SK-N-SH (cell line): ENCODE data around the gene GJB1. TPM values are rescaled to one million over a fixed set of nuclear protein-coding genes. Genes with fewer than 3 reads are reported as not detected.

Source experiments
- CTCF ChIA-PET: fragments of 300-600, 350-600 bp; formaldehyde crosslinking; extraction: SDS; loops from one replicate; lab custom pipeline; 2021; lab: Yijun Ruan, JAX
- POLR2A ChIA-PET: fragments of 350-600 bp; sonication (Branson Sonifier 250); formaldehyde crosslinking; extraction: SDS; loops from one replicate; lab custom pipeline; 2020; ENCODE audit warnings: antibody characterized with exemption, inconsistent platforms; lab: Yijun Ruan, JAX
- DNase-seq: peaks from one replicate; pipeline ENCODE4 v3.0.0; 2012
- H2AFZ ChIP-seq: fragments of 200-600 bp; sonication (generic); 2 replicates; pipeline ENCODE4 v1.8.1; 2016; ENCODE audit warnings: antibody characterized with exemption, mild to moderate bottlenecking, low read depth
- H3F3A ChIP-seq: fragments of 200-600 bp; sonication (generic); replicated peaks from 2 replicates; pipeline ENCODE3; 2016; ENCODE audit warnings: antibody characterized with exemption, mild to moderate bottlenecking; ENCODE audit not compliant: insufficient read depth
- H3K27ac ChIP-seq, 2 experiments: fragments of 200-500 bp in 1 of 2; fragments of 200-600 bp in 1 of 2; sonication (Bioruptor generic) in 1 of 2; sonication (generic), shearing (Covaris generic) in 1 of 2; 2 replicates each; pipeline versions ENCODE4 v1.5.1 to v1.6.1; 2014 to 2016; ENCODE audit warnings: low read depth in 2 of 2, inconsistent platforms in 1 of 2, low read length in 1 of 2, mild to moderate bottlenecking in 1 of 2, mixed read lengths in 1 of 2
- H3K27me3 ChIP-seq: fragments of 200-600 bp; sonication (generic), shearing (Covaris generic); 2 replicates; pipeline ENCODE4 v1.6.1; 2016; ENCODE audit warnings: mixed run types; ENCODE audit not compliant: insufficient read depth
- H3K36me3 ChIP-seq, 2 experiments: fragments of 200-500 bp in 1 of 2; fragments of 200-600 bp in 1 of 2; sonication (Bioruptor generic) in 1 of 2; sonication (generic) in 1 of 2; replicated peaks in 1 of 2; 2 replicates each; pipeline versions ENCODE3 to v1.5.1; 2014 to 2016; ENCODE audit warnings: low read length in 1 of 2, mild to moderate bottlenecking in 1 of 2; ENCODE audit not compliant: insufficient read depth in 2 of 2, control insufficient read depth in 1 of 2
- H3K4me1 ChIP-seq, 2 experiments: fragments of 200-500 bp in 1 of 2; fragments of 200-600 bp in 1 of 2; sonication (Bioruptor generic) in 1 of 2; sonication (generic), shearing (Covaris generic) in 1 of 2; 2 replicates each; pipeline versions ENCODE4 v1.5.1 to v1.6.1; 2014 to 2016; ENCODE audit warnings: low read depth in 1 of 2, low read length in 1 of 2, mixed run types in 1 of 2; ENCODE audit not compliant: insufficient read depth in 2 of 2, control insufficient read depth in 1 of 2
- H3K4me2 ChIP-seq: fragments of 200-600 bp; sonication (generic), shearing (Covaris generic); 2 replicates; pipeline ENCODE4 v1.6.1; 2017; ENCODE audit warnings: mixed run types
- H3K4me3 ChIP-seq, 2 experiments: fragments of 200-500 bp in 1 of 2; fragments of 200-600 bp in 1 of 2; sonication (Bioruptor generic) in 1 of 2; sonication (generic), shearing (Covaris generic) in 1 of 2; 2 replicates each; pipeline versions ENCODE4 v1.5.1 to v1.8.1; 2014 to 2016; ENCODE audit warnings: low read depth in 2 of 2, inconsistent platforms in 1 of 2, low read length in 1 of 2, mild to moderate bottlenecking in 1 of 2, mixed read lengths in 1 of 2, moderate library complexity in 1 of 2
- H3K79me2 ChIP-seq: fragments of 200-600 bp; sonication (generic); 2 replicates; pipeline ENCODE4 v1.8.1; 2017; ENCODE audit warnings: mild to moderate bottlenecking; ENCODE audit not compliant: insufficient read depth
- H3K9ac ChIP-seq: fragments of 200-600 bp; sonication (generic); 2 replicates; pipeline ENCODE4 v1.6.1; 2017; ENCODE audit warnings: mixed run types
- H3K9me2 ChIP-seq: fragments of 200-600 bp; sonication (generic); 2 replicates; pipeline ENCODE4 v1.6.1; 2017; ENCODE audit warnings: mixed run types
- H3K9me3 ChIP-seq: fragments of 200-600 bp; sonication (generic); 2 replicates; pipeline ENCODE4 v1.6.1; 2017; ENCODE audit warnings: mixed run types, mild to moderate bottlenecking, moderate library complexity
- H4K20me1 ChIP-seq: fragments of 200-600 bp; sonication (generic); 2 replicates; pipeline ENCODE4 v1.6.1; 2017; ENCODE audit warnings: mild to moderate bottlenecking, mixed run types; ENCODE audit not compliant: insufficient read depth
- ELF1 ChIP-seq: IDR thresholded peaks from 2 replicates; pipeline ENCODE4 v1.4.0; 2012
- EZH2phosphoT487 ChIP-seq: fragments of 200-600 bp; sonication (generic); IDR thresholded peaks from 2 replicates; pipeline ENCODE4 v1.6.1; 2017; ENCODE audit warnings: low read depth, mixed run types, mild to moderate bottlenecking, antibody characterized with exemption, moderate library complexity, borderline replicate concordance
- FOSL2 ChIP-seq: IDR thresholded peaks from 2 replicates; pipeline ENCODE4 v1.4.0; 2012; ENCODE audit warnings: low read depth, mild to moderate bottlenecking, moderate library complexity, borderline replicate concordance
- MXI1 ChIP-seq: IDR thresholded peaks from 2 replicates; pipeline ENCODE4 v1.6.1; 2012; ENCODE audit warnings: mild to moderate bottlenecking, low read depth, low read length, improper control_type of control experiment
- NFIC ChIP-seq: IDR thresholded peaks from 2 replicates; pipeline ENCODE4 v1.4.0; 2012; ENCODE audit warnings: borderline replicate concordance
- NRF1 ChIP-seq: IDR thresholded peaks from 2 replicates; pipeline ENCODE4 v1.6.1; 2012; ENCODE audit warnings: low read depth, mild to moderate bottlenecking, low read length
- SIN3A ChIP-seq: IDR thresholded peaks from 2 replicates; pipeline ENCODE4 v1.6.1; 2012; ENCODE audit warnings: low read depth, mild to moderate bottlenecking, low read length, moderate library complexity, borderline replicate concordance
- TEAD4 ChIP-seq: IDR thresholded peaks from 2 replicates; pipeline ENCODE4 v1.4.0; 2012; ENCODE audit warnings: mild to moderate bottlenecking, borderline replicate concordance; ENCODE audit not compliant: insufficient read depth
- whole genome bisulfite sequencing: methylation state at CpG from one replicate; pipeline ENCODE4 v1.1.6; 2017; ENCODE audit warnings: low lambda C conversion rate; 5-methylcytosine and 5-hydroxymethylcytosine counted together
- polyA plus RNA-seq, 3 experiments: library from polyadenylated mRNA; depleted of rRNA; stranded (reverse); fragments of >200 nt; gene quantifications; 2 replicates each; pipeline ENCODE4 v1.2.3, GENCODE V29; 2012
- TF ChIP-seq, protein P1 (sequence below): IDR thresholded peaks from 2 replicates; pipeline ENCODE4; 2012
- TF ChIP-seq, protein P2 (sequence below): fragments of 200-600 bp; sonication (generic); IDR thresholded peaks from 2 replicates; pipeline ENCODE4 v1.6.1; 2017; ENCODE audit warnings: antibody characterized with exemption, mild to moderate bottlenecking, moderate library complexity

The GJB1 gene
- polyA plus RNA-seq, 1 of the 3 experiments (the other 2 are of a cell fraction): not detected

DNA sequence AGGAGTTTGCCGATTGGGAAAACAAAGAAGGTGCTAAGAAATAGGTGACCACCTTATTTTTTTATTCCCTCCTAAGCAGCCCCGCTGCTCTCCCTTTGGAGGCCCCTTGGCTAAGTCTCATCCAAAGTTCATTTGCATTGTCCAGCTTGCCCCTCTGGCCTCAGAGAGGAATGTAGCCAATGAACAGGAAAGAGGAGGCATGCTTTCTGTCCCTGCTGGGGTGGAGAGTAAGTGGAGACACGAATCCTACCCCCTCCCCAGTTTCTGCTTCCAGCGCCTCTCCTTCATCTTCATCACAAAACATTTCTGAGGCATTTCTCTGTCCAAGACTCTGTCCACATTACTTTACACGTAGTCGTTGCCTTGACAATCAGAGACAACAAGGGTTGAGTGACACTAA lies 39.7 kb upstream of the GJB1 start:
- Histone ChIP-seq H3K9me2 (no peaks in the 10 kb centered on the region), H3K27ac (no peak overlapping the region), H3K27me3 (no peaks in the 10 kb centered on the region; the same call in 1 of the 2 replicates), H3K4me1 (peaks cover 0 to 8% of the 10 kb centered on the region in 2 experiments; a peak in 1 of 4 replicates), H3K4me3 (no peak overlapping the region), H3K79me2 (no peaks in the 10 kb centered on the region), H3K9me3 (no peaks in the 10 kb centered on the region), H3K9ac (no peak overlapping the region), H4K20me1 (no peaks in the 10 kb centered on the region), H3K36me3 (no peaks in the 10 kb centered on the region), H3K4me2 (no peak overlapping the region), H2AFZ (peak overlapping the region; percentile 93; the same call in 1 of the 2 replicates), H3F3A (peaks cover 6% of the 10 kb centered on the region)
- CTCF ChIA-PET: interaction anchor here (2.4 kb wide), 1 partner anchor 54 kb away, joined by 5 read pairs; no protein-coding TSS in a partner anchor
- POLR2A ChIA-PET: no interaction called here
- no peak for TF ChIP-seq NFIC
- TF ChIP-seq FOSL2: no peak
- DNase-seq: no peak
- 56% methylated on average over 6 of the region's 6 CpGs for WGBS

DNA sequence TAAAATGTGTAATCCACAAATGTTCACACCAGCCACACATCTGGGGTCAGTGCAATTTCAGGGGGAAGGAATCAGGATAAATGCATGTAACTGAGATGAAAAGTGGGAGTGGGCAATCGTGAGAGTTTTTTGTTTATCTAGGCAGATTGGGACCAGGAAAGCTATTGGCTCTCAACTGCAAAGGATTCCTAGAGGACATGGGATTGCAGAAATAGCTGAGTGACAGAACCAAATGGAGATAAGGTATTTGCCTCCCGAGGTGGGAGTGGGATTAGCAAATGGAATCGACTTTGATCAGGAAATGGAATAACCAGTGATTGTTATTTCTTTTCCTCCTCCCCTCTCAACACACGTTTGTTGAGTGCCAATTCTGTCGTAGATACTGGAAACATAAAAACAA lies 38.9 kb upstream of the GJB1 start:
- H3F3A ChIP-seq: peaks cover 6% of the 10 kb centered on the region
- POLR2A ChIA-PET: no interaction called here
- no peaks in the 10 kb centered on the region for H4K20me1 ChIP-seq
- no peaks in the 10 kb centered on the region; the same call in 1 of the 2 replicates for H3K27me3 ChIP-seq
- H3K36me3 ChIP-seq: no peaks in the 10 kb centered on the region
- CTCF ChIA-PET: interaction anchor here (1.5 to 2.4 kb wide), 2 partner anchors 11 to 55 kb away, joined by 4 to 5 read pairs; no protein-coding TSS in a partner anchor
- H3K79me2 ChIP-seq: no peaks in the 10 kb centered on the region
- H3K9ac ChIP-seq: no peak overlapping the region
- TF ChIP-seq, protein P1, sequence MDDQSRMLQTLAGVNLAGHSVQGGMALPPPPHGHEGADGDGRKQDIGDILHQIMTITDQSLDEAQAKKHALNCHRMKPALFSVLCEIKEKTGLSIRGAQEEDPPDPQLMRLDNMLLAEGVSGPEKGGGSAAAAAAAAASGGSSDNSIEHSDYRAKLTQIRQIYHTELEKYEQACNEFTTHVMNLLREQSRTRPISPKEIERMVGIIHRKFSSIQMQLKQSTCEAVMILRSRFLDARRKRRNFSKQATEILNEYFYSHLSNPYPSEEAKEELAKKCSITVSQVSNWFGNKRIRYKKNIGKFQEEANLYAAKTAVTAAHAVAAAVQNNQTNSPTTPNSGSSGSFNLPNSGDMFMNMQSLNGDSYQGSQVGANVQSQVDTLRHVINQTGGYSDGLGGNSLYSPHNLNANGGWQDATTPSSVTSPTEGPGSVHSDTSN: no peak
- TF ChIP-seq, protein P2, sequence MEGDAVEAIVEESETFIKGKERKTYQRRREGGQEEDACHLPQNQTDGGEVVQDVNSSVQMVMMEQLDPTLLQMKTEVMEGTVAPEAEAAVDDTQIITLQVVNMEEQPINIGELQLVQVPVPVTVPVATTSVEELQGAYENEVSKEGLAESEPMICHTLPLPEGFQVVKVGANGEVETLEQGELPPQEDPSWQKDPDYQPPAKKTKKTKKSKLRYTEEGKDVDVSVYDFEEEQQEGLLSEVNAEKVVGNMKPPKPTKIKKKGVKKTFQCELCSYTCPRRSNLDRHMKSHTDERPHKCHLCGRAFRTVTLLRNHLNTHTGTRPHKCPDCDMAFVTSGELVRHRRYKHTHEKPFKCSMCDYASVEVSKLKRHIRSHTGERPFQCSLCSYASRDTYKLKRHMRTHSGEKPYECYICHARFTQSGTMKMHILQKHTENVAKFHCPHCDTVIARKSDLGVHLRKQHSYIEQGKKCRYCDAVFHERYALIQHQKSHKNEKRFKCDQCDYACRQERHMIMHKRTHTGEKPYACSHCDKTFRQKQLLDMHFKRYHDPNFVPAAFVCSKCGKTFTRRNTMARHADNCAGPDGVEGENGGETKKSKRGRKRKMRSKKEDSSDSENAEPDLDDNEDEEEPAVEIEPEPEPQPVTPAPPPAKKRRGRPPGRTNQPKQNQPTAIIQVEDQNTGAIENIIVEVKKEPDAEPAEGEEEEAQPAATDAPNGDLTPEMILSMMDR: no peak
- no peak for TF ChIP-seq EZH2phosphoT487
- TF ChIP-seq TEAD4: no peak
- TF ChIP-seq ELF1: no peak
- TF ChIP-seq NRF1: no peak
- no peak for TF ChIP-seq SIN3A
- TF ChIP-seq MXI1: no peak
- TF ChIP-seq, all 33 proteins: peak for 0
- no peak overlapping the region for H3K27ac ChIP-seq
- no peak overlapping the region for H2AFZ ChIP-seq
- no peak overlapping the region for H3K4me2 ChIP-seq
- H3K4me3 ChIP-seq: no peak overlapping the region
- peaks cover 0 to 8% of the 10 kb centered on the region in 2 experiments; a peak in 1 of 4 replicates for H3K4me1 ChIP-seq
- WGBS: 41% methylated on average over 5 of the region's 5 CpGs
- no peaks in the 10 kb centered on the region for H3K9me2 ChIP-seq
- no peaks in the 10 kb centered on the region for H3K9me3 ChIP-seq
- DNase-seq: no peak
